Smooth muscle cell (in vitro differentiated cells): Measurements from ENCODE around the gene C1R. TPM values are rescaled to one million over a fixed set of nuclear protein-coding genes. Genes with fewer than 3 reads are reported as not detected.

Experiments
- DNase-seq: peaks from one replicate; lab custom pipeline; 2025; ENCODE audit not compliant: unreplicated experiment; lab: John Stamatoyannopoulos, UW
- H2AFZ ChIP-seq: fragments of 200-600 bp; sonication (generic); 2 replicates; pipeline ENCODE4 v1.6.0; 2016; ENCODE audit warnings: antibody characterized with exemption, low read depth, mild to moderate bottlenecking
- H3F3A ChIP-seq: fragments of 200-600 bp; sonication (generic); 2 replicates; pipeline ENCODE4 v1.6.0; 2017; ENCODE audit warnings: antibody characterized with exemption, low read depth
- H3K27ac ChIP-seq: fragments of 200-600 bp; sonication (generic); 2 replicates; pipeline ENCODE4 v1.5.1; 2016; ENCODE audit warnings: low read depth, mild to moderate bottlenecking
- H3K27me3 ChIP-seq: fragments of 200-600 bp; sonication (generic); 2 replicates; pipeline ENCODE4 v1.6.1; 2016; ENCODE audit warnings: low read depth, mild to moderate bottlenecking
- H3K36me3 ChIP-seq: fragments of 200-600 bp; sonication (generic); 2 replicates; pipeline ENCODE4 v1.5.1; 2016; ENCODE audit warnings: low read depth
- H3K4me1 ChIP-seq: fragments of 200-600 bp; sonication (generic); 2 replicates; pipeline ENCODE4 v1.5.1; 2016; ENCODE audit warnings: low read depth
- H3K4me2 ChIP-seq: fragments of 200-600 bp; sonication (generic); 2 replicates; pipeline ENCODE4 v1.6.0; 2016; ENCODE audit warnings: mild to moderate bottlenecking
- H3K4me3 ChIP-seq: fragments of 200-600 bp; sonication (generic); 2 replicates; pipeline ENCODE4 v1.5.1; 2016; ENCODE audit warnings: mild to moderate bottlenecking
- H3K79me2 ChIP-seq: fragments of 200-600 bp; sonication (generic); 2 replicates; pipeline ENCODE4 v1.6.0; 2016; ENCODE audit warnings: low read depth, mild to moderate bottlenecking
- H3K9ac ChIP-seq: fragments of 200-600 bp; sonication (generic); 2 replicates; pipeline ENCODE4 v1.6.0; 2016; ENCODE audit warnings: low read depth
- H3K9me3 ChIP-seq: fragments of 200-600 bp; sonication (generic); replicated peaks from 2 replicates; pipeline ENCODE4 v1.5.1; 2016; ENCODE audit warnings: low read depth
- H4K20me1 ChIP-seq: fragments of 200-600 bp; sonication (generic); 2 replicates; pipeline ENCODE4 v1.6.0; 2016; ENCODE audit warnings: low read depth
- CTCF ChIP-seq: fragments of 200-600 bp; sonication (generic); IDR thresholded peaks from 2 replicates; pipeline ENCODE4 v1.5.1; 2017; ENCODE audit warnings: borderline replicate concordance, mild to moderate bottlenecking, antibody characterized with exemption; ENCODE audit not compliant: insufficient read depth, poor library complexity, severe bottlenecking
- WGBS: methylation state at CpG from one replicate; pipeline ENCODE4 v1.1.7; 2016; ENCODE audit warnings: low lambda C conversion rate; 5-methylcytosine and 5-hydroxymethylcytosine counted together
- polyA plus RNA-seq: library from polyadenylated mRNA; unstranded; fragments of >200 nt; fragmentation: Nextera tagmentation; extraction: Ambion mirVana; gene quantifications from 2 replicates; pipeline ENCODE4 v1.2.1, GENCODE V29; 2016
- total RNA-seq: library from RNA; depleted of rRNA; stranded (reverse); fragments of >200 nt; gene quantifications from 2 replicates; pipeline ENCODE4 v1.2.3, GENCODE V29; 2014

Gene C1R
- total and polyA plus RNA-seq, 2 experiments from 2014 or later, result 51.2 to 83.8 TPM

- Histone ChIP-seq H3K27me3 (no peaks in the 10 kb centered on the region), H3K9ac (no peak overlapping the region), H3K4me1 (no peaks in the 10 kb centered on the region), H3K36me3 (no peaks in the 10 kb centered on the region), H3K79me2 (no peaks in the 10 kb centered on the region), H4K20me1 (peaks cover 2% of the 10 kb centered on the region), H3K4me2 (no peak overlapping the region), H3F3A (no peaks in the 10 kb centered on the region), H3K4me3 (no peak overlapping the region), H3K9me3 (no peaks in the 10 kb centered on the region), H2AFZ (no peak overlapping the region), H3K27ac (no peak overlapping the region)
- no peak for TF ChIP-seq CTCF
- 93% methylated on average over 18 of the region's 19 CpGs for WGBS
- DNase-seq, result no peak
These were observed 4.7 kb upstream of the C1R start for GRCh38 chr12:7096979-7097378.

- no peaks in the 10 kb centered on the region for H3K4me1 ChIP-seq
- WGBS, result 94% methylated on average over 24 of the region's 26 CpGs
- H3F3A ChIP-seq, result no peaks in the 10 kb centered on the region
- no peaks in the 10 kb centered on the region for H3K9me3 ChIP-seq
- no peaks in the 10 kb centered on the region for H3K27me3 ChIP-seq
- H3K4me2 ChIP-seq, result no peak overlapping the region
- H4K20me1 ChIP-seq, result no peaks in the 10 kb centered on the region
- no peak for TF ChIP-seq CTCF
- H3K36me3 ChIP-seq, result no peaks in the 10 kb centered on the region
- no peak overlapping the region for H3K4me3 ChIP-seq
- no peak for DNase-seq
- H3K9ac ChIP-seq, result no peak overlapping the region
- no peak overlapping the region for H3K27ac ChIP-seq
- no peaks in the 10 kb centered on the region for H3K79me2 ChIP-seq
- no peak overlapping the region for H2AFZ ChIP-seq
These were observed 4.0 kb upstream of the C1R start for GRCh38 chr12:7096006-7096932.

GRCh38 chr12:7093892-7094291 is 1.6 kb upstream of the C1R start:
- Histone ChIP-seq H3K4me3 (no peak overlapping the region), H4K20me1 (no peaks in the 10 kb centered on the region), H3F3A (no peaks in the 10 kb centered on the region), H3K27ac (no peak overlapping the region), H3K9me3 (no peaks in the 10 kb centered on the region), H3K9ac (no peak overlapping the region), H3K36me3 (no peaks in the 10 kb centered on the region), H3K4me1 (no peaks in the 10 kb centered on the region), H3K79me2 (no peaks in the 10 kb centered on the region), H3K27me3 (no peaks in the 10 kb centered on the region), H3K4me2 (no peak overlapping the region), H2AFZ (no peak overlapping the region)
- no peak for TF ChIP-seq CTCF
- no peak for DNase-seq
- 95% methylated on average over 10 of the region's 10 CpGs for WGBS
